GM12873 (cell line): Measurements from ENCODE around the gene GCKR.

Source experiments
- TF ChIP-seq, protein P1 (sequence below): IDR thresholded peaks from 2 replicates; pipeline ENCODE4 v1.5.1; 2012; ENCODE audit warnings: low read depth, mild to moderate bottlenecking, moderate library complexity, low read length, control low read depth; ENCODE audit not compliant: insufficient read depth; ENCODE audit errors: missing control alignments

GCKR gene

DNA sequence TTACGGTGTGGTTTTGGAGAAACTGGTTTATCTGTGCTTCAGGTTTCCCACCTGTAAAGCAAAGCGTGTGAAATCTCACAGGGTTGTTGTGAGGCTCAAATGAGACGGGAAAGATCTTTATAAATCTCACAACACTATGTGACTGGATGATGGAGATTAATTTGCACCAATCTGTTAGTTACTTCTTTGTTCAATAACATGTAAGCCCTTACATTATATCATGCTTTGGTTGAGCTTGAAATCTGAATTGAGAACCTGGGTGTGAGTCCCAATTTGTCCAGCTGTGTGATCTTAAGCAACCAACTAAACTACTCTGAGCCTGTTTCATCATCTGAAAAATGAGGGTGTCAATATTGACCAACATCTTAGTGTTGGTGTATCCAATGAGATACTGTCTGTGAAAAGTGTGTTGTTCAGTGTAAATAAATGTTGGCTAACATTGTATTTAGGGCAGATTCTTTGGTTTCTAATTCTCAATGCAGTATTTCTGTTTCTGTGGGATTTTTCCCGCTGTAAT lies 741 bp upstream of the GCKR start:
- TF ChIP-seq, protein P1, sequence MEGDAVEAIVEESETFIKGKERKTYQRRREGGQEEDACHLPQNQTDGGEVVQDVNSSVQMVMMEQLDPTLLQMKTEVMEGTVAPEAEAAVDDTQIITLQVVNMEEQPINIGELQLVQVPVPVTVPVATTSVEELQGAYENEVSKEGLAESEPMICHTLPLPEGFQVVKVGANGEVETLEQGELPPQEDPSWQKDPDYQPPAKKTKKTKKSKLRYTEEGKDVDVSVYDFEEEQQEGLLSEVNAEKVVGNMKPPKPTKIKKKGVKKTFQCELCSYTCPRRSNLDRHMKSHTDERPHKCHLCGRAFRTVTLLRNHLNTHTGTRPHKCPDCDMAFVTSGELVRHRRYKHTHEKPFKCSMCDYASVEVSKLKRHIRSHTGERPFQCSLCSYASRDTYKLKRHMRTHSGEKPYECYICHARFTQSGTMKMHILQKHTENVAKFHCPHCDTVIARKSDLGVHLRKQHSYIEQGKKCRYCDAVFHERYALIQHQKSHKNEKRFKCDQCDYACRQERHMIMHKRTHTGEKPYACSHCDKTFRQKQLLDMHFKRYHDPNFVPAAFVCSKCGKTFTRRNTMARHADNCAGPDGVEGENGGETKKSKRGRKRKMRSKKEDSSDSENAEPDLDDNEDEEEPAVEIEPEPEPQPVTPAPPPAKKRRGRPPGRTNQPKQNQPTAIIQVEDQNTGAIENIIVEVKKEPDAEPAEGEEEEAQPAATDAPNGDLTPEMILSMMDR: no peak

DNA sequence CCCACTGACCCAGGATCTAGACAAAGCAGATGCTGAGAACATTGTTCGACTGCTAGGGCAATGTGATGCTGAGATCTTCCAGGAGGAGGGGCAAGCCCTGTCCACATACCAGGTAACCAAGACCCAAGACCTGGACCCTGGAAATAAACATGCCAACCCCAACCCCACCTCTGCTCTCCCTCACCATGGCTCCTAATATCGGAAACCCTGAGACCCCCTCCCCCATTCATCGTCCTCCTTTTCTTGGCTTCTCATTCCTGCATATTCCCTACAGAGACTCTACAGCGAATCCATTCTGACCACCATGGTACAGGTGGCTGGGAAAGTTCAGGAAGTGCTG lies 619 bp downstream of the GCKR start:
- TF ChIP-seq, protein P1: no peak

GRCh38 chr2:27498975-27499374 lies 2.3 kb downstream of the GCKR start:
- TF ChIP-seq, protein P1: no peak

DNA sequence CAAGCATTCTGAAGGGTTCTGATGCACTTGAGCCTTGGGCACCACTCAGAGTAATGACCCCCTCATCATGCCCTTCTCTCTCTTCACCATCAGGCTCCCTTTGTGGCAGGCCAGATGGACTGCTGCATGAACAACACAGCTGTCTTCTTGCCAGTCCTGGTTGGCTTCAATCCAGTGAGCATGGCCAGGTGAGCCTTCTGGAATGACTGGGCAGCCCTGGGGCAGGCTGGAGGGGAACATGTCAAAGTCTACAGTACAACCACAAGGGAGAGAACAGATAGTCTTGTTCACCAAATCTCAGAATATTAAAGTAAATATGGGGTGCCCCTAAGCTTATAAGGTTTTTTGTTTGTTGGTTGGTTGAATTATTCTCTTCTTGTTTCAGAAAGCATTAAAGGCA lies 4.4 kb downstream of the GCKR start:
- TF ChIP-seq, protein P1: no peak

DNA sequence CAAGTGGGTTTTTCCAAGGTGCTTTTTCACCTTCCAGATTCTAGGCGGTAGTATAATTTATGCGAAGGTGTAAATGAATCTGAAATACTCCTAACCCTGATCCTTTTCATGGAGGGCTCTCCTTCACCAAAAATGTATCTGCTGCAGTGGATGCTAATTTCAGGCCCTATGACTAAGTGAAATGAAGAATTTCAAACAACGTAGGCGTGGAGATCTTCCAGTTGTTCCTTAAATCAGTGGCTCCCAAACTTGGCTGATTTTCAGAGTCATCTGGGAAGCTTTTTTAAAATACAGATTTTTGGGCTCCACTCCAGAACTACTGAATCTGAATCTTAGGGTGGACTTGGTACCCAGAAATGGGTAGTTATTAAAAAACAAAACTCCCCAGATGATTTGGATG lies 5.5 kb downstream of the GCKR start:
- TF ChIP-seq, protein P1: no peak

DNA sequence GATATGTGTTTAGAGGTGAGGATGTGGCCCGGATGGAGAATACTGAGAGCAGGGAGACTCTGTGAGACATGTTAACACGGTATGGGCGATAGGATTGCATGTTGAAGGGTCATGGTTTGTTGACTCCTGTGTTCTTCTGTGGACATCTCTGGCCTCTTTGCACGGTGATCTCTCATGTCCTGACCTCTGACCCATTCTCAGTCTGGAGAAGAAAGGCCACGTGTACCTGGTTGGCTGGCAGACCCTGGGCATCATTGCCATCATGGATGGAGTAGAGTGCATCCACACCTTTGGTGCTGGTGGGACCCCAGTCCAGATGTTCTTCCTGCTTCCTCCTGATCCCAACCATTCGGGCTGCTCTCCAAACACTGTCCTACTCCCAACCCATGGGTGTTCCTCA lies 9.9 kb downstream of the GCKR start:
- TF ChIP-seq, protein P1: no peak

DNA sequence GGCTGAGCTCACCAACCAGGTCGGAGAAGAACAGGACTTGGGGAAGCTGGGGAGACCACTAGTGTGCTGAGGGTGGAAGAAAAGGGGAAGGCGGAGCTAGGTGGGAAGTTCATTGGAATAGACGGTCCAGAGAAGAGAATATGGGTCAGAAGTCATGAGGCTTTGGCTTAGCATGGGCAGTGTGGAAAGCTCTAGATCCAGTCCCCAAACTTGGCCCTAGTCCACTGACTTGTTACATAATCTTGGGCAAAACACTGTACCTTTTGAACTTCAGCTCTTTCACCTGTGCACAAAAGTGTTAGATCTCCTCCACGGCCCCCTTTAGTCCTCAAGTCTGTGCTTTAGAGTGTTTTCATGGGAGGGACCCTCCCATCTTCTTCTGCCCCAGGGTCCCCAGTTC lies 10.7 kb downstream of the GCKR start:
- TF ChIP-seq, protein P1: no peak
